H1 (cell line): ENCODE results near the gene LARGE2. TPM values are rescaled to one million over a fixed set of nuclear protein-coding genes. Genes with fewer than 3 reads are reported as not detected.

Source experiments
- CTCF ChIA-PET: fragments of 300-600 bp; sonication (Branson Sonifier 250); formaldehyde crosslinking; loops from one replicate; lab custom pipeline; 2021; ENCODE audit not compliant: partially characterized antibody; lab: Charles Lee
- POLR2A ChIA-PET: fragments of 300-600 bp; sonication (Branson Sonifier 250); formaldehyde crosslinking; loops from one replicate; lab custom pipeline; 2021; ENCODE audit warnings: inconsistent platforms; ENCODE audit not compliant: partially characterized antibody; lab: Charles Lee
- DNase-seq, 2 experiments: peaks; one replicate each; pipeline versions ENCODE4 v3.0.0 to v3.0.0-alpha.2; 2010 to 2022; ENCODE audit warnings: low spot score in 2 of 2, low read depth in 1 of 2, mixed read lengths in 1 of 2
- FAIRE-seq: peaks from 2 replicates; lab custom pipeline; 2011; peaks lifted over from hg19 to GRCh38; lab: Jason Lieb, UNC
- H2AFZ ChIP-seq: 2 replicates; pipeline ENCODE4 v1.8.1; 2012; ENCODE audit warnings: low read length, inconsistent platforms
- H2AK5ac ChIP-seq: 2 replicates; pipeline ENCODE4 v1.6.1; 2013; ENCODE audit warnings: low read depth, low read length
- H2BK120ac ChIP-seq: replicated peaks from 2 replicates; pipeline ENCODE3; 2013; ENCODE audit warnings: low read depth, low read length, inconsistent platforms
- H2BK12ac ChIP-seq: 2 replicates; pipeline ENCODE4 v1.6.1; 2013; ENCODE audit warnings: low read depth, low read length
- H2BK15ac ChIP-seq: 2 replicates; pipeline ENCODE4 v1.6.1; 2013; ENCODE audit warnings: low read length
- H2BK20ac ChIP-seq: 2 replicates; pipeline ENCODE4 v1.6.1; 2013; ENCODE audit warnings: low read length
- H2BK5ac ChIP-seq: 2 replicates; pipeline ENCODE4 v1.6.1; 2013; ENCODE audit warnings: low read depth, low read length
- H3K14ac ChIP-seq: 2 replicates; pipeline ENCODE4 v1.6.1; 2013; ENCODE audit warnings: inconsistent platforms; ENCODE audit not compliant: insufficient read length
- H3K18ac ChIP-seq: 2 replicates; pipeline ENCODE4 v1.6.1; 2013; ENCODE audit warnings: low read length; ENCODE audit errors: extremely low read depth
- H3K23ac ChIP-seq: 2 replicates; pipeline ENCODE4 v1.6.1; 2013; ENCODE audit warnings: inconsistent platforms; ENCODE audit not compliant: insufficient read length
- H3K23me2 ChIP-seq: 2 replicates; pipeline ENCODE4 v1.6.1; 2013; ENCODE audit warnings: low read depth, low read length
- H3K27ac ChIP-seq: 2 replicates; pipeline ENCODE4 v1.6.1; 2011; ENCODE audit warnings: low read depth, low read length, inconsistent platforms
- H3K27me3 ChIP-seq, 4 experiments: replicated peaks in 1 of 4; 1 replicate in 1 of 4; 2 replicates in 3 of 4; pipeline versions ENCODE4 v1.6.1 to v1.8.1; 2011 to 2013; ENCODE audit warnings: low read length in 3 of 4, mild to moderate bottlenecking in 3 of 4, inconsistent platforms in 2 of 4, mixed read lengths in 2 of 4, moderate library complexity in 1 of 4; ENCODE audit not compliant: control insufficient read depth in 3 of 4, insufficient read depth in 3 of 4; ENCODE audit errors: extremely low read depth in 1 of 4
- H3K36me3 ChIP-seq, 4 experiments: 2 replicates each; pipeline versions ENCODE4 v1.6.1 to v1.8.1; 2011 to 2013; ENCODE audit warnings: mild to moderate bottlenecking in 4 of 4, low read length in 3 of 4, moderate library complexity in 2 of 4, control low read depth in 1 of 4, inconsistent platforms in 1 of 4; ENCODE audit not compliant: insufficient read depth in 4 of 4, control insufficient read depth in 2 of 4
- H3K4ac ChIP-seq: replicated peaks from 2 replicates; pipeline ENCODE3; 2013; ENCODE audit warnings: low read length, low read depth, mixed read lengths, inconsistent platforms; ENCODE audit not compliant: insufficient read length
- H3K4me1 ChIP-seq, 4 experiments: replicated peaks in 1 of 4; 1 replicate in 1 of 4; 2 replicates in 3 of 4; pipeline versions ENCODE4 v1.6.1 to v1.8.1; 2011 to 2013; ENCODE audit warnings: low read length in 3 of 4, inconsistent platforms in 2 of 4, mixed read lengths in 1 of 4; ENCODE audit not compliant: insufficient read depth in 4 of 4, control insufficient read depth in 3 of 4
- H3K4me2 ChIP-seq, 2 experiments: 2 replicates each; pipeline versions ENCODE4 v1.6.1 to v1.8.1; 2011 to 2013; ENCODE audit warnings: low read depth in 2 of 2, low read length in 2 of 2, control low read depth in 1 of 2, inconsistent platforms in 1 of 2, mild to moderate bottlenecking in 1 of 2; ENCODE audit not compliant: insufficient read depth in 1 of 2
- H3K4me3 ChIP-seq, 4 experiments: fragments of 200-600, 300-600 bp in 1 of 4; sonication (generic), shearing (Covaris generic), sonication (Bioruptor Twin) in 1 of 4; 2 replicates each; pipeline versions ENCODE4 v1.5.1 to v1.8.1; 2011 to 2016; ENCODE audit warnings: low read length in 4 of 4, low read depth in 3 of 4, control low read depth in 2 of 4, inconsistent platforms in 2 of 4, mild to moderate bottlenecking in 2 of 4, mixed read lengths in 1 of 4, moderate library complexity in 1 of 4; ENCODE audit not compliant: insufficient read depth in 2 of 4; ENCODE audit errors: extremely low read depth in 1 of 4
- H3K56ac ChIP-seq: replicated peaks from 2 replicates; pipeline ENCODE3; 2013; ENCODE audit warnings: low read depth, mild to moderate bottlenecking, mixed read lengths, low read length, inconsistent platforms; ENCODE audit not compliant: insufficient read length
- H3K79me1 ChIP-seq: 2 replicates; pipeline ENCODE4 v1.6.1; 2013; ENCODE audit warnings: low read depth, low read length, control low read depth
- H3K79me2 ChIP-seq, 2 experiments: 2 replicates each; pipeline versions ENCODE4 v1.6.1 to v1.8.1; 2012 to 2013; ENCODE audit warnings: low read length in 2 of 2, mild to moderate bottlenecking in 2 of 2, inconsistent platforms in 1 of 2; ENCODE audit not compliant: insufficient read depth in 2 of 2, control insufficient read depth in 1 of 2
- H3K9ac ChIP-seq, 4 experiments: replicated peaks in 1 of 4; 1 replicate in 1 of 4; 2 replicates in 3 of 4; pipeline versions ENCODE4 v1.6.1 to v1.8.1; 2011 to 2013; ENCODE audit warnings: low read depth in 3 of 4, low read length in 3 of 4, control low read depth in 2 of 4, mild to moderate bottlenecking in 2 of 4, moderate library complexity in 2 of 4, inconsistent platforms in 1 of 4; ENCODE audit errors: extremely low read depth in 1 of 4
- H3K9me3 ChIP-seq, 2 experiments: 2 replicates each; pipeline versions ENCODE4 v1.6.1 to v1.8.1; 2012 to 2013; ENCODE audit warnings: mild to moderate bottlenecking in 2 of 2, moderate library complexity in 2 of 2, control low read depth in 1 of 2, inconsistent platforms in 1 of 2, low read depth in 1 of 2, low read length in 1 of 2, mixed read lengths in 1 of 2; ENCODE audit not compliant: insufficient read depth in 2 of 2
- H4K20me1 ChIP-seq, 2 experiments: replicated peaks in 1 of 2; 2 replicates each; pipeline versions ENCODE3 to v1.8.1; 2011 to 2013; ENCODE audit warnings: inconsistent platforms in 2 of 2, low read length in 2 of 2, mild to moderate bottlenecking in 1 of 2; ENCODE audit not compliant: insufficient read depth in 2 of 2, control insufficient read depth in 1 of 2
- H4K5ac ChIP-seq: 2 replicates; pipeline ENCODE4 v1.6.1; 2013; ENCODE audit warnings: low read length, low read depth, mixed read lengths, inconsistent platforms; ENCODE audit not compliant: insufficient read length
- H4K8ac ChIP-seq: 2 replicates; pipeline ENCODE4 v1.8.0; 2013; ENCODE audit warnings: mild to moderate bottlenecking, moderate library complexity, low read length, inconsistent platforms; ENCODE audit not compliant: insufficient read depth; ENCODE audit errors: extremely low read depth
- H4K91ac ChIP-seq: replicated peaks from 2 replicates; pipeline ENCODE3; 2013; ENCODE audit warnings: low read length, mixed read lengths, inconsistent platforms; ENCODE audit not compliant: insufficient read length
- HDAC2 ChIP-seq, 2 experiments: fragments of 300-600 bp in 1 of 2; sonication (generic) in 1 of 2; IDR thresholded peaks; 2 replicates each; pipeline ENCODE4 v1.6.1; 2011 to 2012; ENCODE audit warnings: low read depth in 2 of 2, low read length in 2 of 2, mild to moderate bottlenecking in 2 of 2, moderate library complexity in 2 of 2, borderline replicate concordance in 1 of 2, inconsistent platforms in 1 of 2
- POLR2AphosphoS5 ChIP-seq: IDR thresholded peaks from 2 replicates; pipeline ENCODE4 v1.6.1; 2011; ENCODE audit warnings: low read depth, low read length
- SP4 ChIP-seq: IDR thresholded peaks from 2 replicates; pipeline ENCODE4 v1.6.1; 2012; ENCODE audit warnings: low read length, inconsistent platforms
- WGBS, 2 experiments: shearing (Covaris generic) in 1 of 2; methylation state at CpG; one replicate each; pipeline versions ENCODE4 v1.1.6 to v1.1.7; 2013 to 2015; ENCODE audit warnings: low lambda C conversion rate in 2 of 2, mixed read lengths in 2 of 2, inconsistent platforms in 1 of 2, low coverage in 1 of 2, missing lambda C conversion rate in 1 of 2; ENCODE audit not compliant: insufficient replicate concordance in 2 of 2, insufficient coverage in 1 of 2, insufficient read length in 1 of 2; ENCODE audit errors: extremely low coverage in 1 of 2, missing lambda C conversion rate in 1 of 2; 5-methylcytosine and 5-hydroxymethylcytosine counted together
- polyA plus RNA-seq, 7 experiments: library from polyadenylated mRNA; depleted of rRNA in 3 of 7; stranded (reverse) in 5 of 7; unstranded in 2 of 7; fragments of >200 nt in 5 of 7; fragments of 200-250 nt in 2 of 7; gene quantifications; 1 replicate in 5 of 7; 2 replicates in 1 of 7; 4 replicates in 1 of 7; pipeline versions ENCODE4 v1.2.1 to v1.2.3, GENCODE V29; 2011 to 2013; ENCODE audit warnings: missing spikeins in 2 of 7, mixed read lengths in 2 of 7
- total RNA-seq: library from RNA; stranded (reverse); fragmentation: NEBNext Ultra II Directional; extraction: Animal tissue kit (Norgen Biotek cat#: 25700); gene quantifications from 2 replicates; pipeline ENCODE4 v1.2.1, GENCODE V29; 2021

LARGE2 gene
- total and polyA plus RNA-seq, 2 of the 8 experiments (the other 6 are each of a cell fraction or from before 2014, with no cell fraction given) = 111 to 137 TPM

DNA sequence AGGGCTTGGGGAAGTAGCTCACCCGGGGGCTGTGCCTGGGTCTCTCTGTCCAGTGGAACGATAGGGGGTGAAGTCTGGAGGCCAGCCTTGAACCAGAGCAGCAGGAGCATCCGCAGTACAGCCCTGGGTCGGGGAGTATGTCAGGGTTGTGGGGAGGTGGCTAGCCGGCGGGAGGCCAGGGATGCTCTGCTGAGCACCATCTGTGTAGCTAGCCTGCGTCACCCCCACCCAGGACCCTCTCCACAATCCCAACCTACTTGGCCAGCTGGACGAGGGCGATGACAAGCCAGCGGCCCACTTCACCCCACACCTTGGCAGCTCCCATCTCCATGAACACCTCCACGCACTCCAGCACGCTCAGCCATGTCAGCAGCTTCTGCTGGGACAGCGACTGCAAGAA lies 7.0 kb upstream of the LARGE2 start:
- H3K79me1 ChIP-seq = peaks cover 8% of the 10 kb centered on the region; the same call in 1 of the 2 replicates
- POLR2A ChIA-PET = interaction anchor here (0.7 to 5.4 kb wide), 7 partner anchors 9 to 80 kb away, joined by 3 to 36 read pairs (median 5); partner anchors contain the start of gene FREY1
- no peak overlapping the region for H4K5ac ChIP-seq
- no peak overlapping the region for H2AK5ac ChIP-seq
- H3K14ac ChIP-seq = no peak overlapping the region
- WGBS, 2 experiments = 87% methylated on average over 13 of the region's 13 CpGs; no CpG with 5 or more reads in 1 of the 2 experiments
- no peak overlapping the region for H2BK20ac ChIP-seq
- no peak overlapping the region for H3K9ac ChIP-seq
- H3K9me3 ChIP-seq = no peaks in the 10 kb centered on the region
- no peak overlapping the region for H3K4me2 ChIP-seq
- no peak overlapping the region for H3K27ac ChIP-seq
- H3K4me1 ChIP-seq = peaks cover 3 to 17% (median 8%) of the 10 kb centered on the region in 4 experiments
- H3K79me2 ChIP-seq = peaks cover 0 to 6% of the 10 kb centered on the region in 2 experiments; a peak in 1 of 4 replicates
- no peak overlapping the region for H2BK5ac ChIP-seq
- H3K23me2 ChIP-seq = peaks cover 10% of the 10 kb centered on the region
- H4K8ac ChIP-seq = no peak overlapping the region
- FAIRE-seq = no peak
- no peak overlapping the region for H2BK15ac ChIP-seq
- H4K91ac ChIP-seq = no peak overlapping the region
- TF ChIP-seq HDAC2 (IDR thresholded peaks at IDR 0.05; ENCODE audit: borderline replicate concordance in 1 of 2, low read depth in 2 of 2, low read length in 2 of 2) (no peak), SP4 (no peak), POLR2AphosphoS5 (no peak)
- no peak overlapping the region for H3K56ac ChIP-seq
- peaks cover 3 to 21% (median 15%) of the 10 kb centered on the region in 4 experiments; a peak in 7 of 8 replicates for H3K36me3 ChIP-seq
- no peak overlapping the region for H2AFZ ChIP-seq
- H3K23ac ChIP-seq = no peak overlapping the region
- no peak overlapping the region for H2BK120ac ChIP-seq
- H4K20me1 ChIP-seq = peaks cover 4 to 20% of the 10 kb centered on the region in 2 experiments
- no peak overlapping the region for H3K4me3 ChIP-seq
- DNase-seq = no peak
- H3K18ac ChIP-seq = no peak overlapping the region
- no peak overlapping the region for H2BK12ac ChIP-seq
- CTCF ChIA-PET = interaction anchor here (2.3 to 4.7 kb wide), 3 partner anchors 42 to 72 kb away, joined by 5 to 33 read pairs (median 14); no protein-coding TSS in a partner anchor
- no peak overlapping the region for H3K4ac ChIP-seq
- no peaks in the 10 kb centered on the region for H3K27me3 ChIP-seq
